NCI-H2196 treated with DMSO at 0.1 percent for 48 hours (cell line): ENCODE measurements around the gene E2F7.
A peak's percentile ranks its signal among the peaks of the same experiment; 100 is the strongest.
"Not testable (repeated sequence)": the region's sequence is repeated elsewhere in the genome, so short reads cannot be mapped to it uniquely, and the experiment has no call there.

ENCODE experiments used
- DNase-seq: peaks from one replicate; lab custom pipeline; 2025; ENCODE audit not compliant: unreplicated experiment; lab: John Stamatoyannopoulos, UW

Gene E2F7

GRCh38 chr12:77065361-77066204 lies at the start of gene E2F7:
Gene E2F7 (minus strand): TSS chr12:77065569. CDS start chr12:77064635, 934 bp downstream.
- peak; percentile 91 for DNase-seq

GRCh38 chr12:77113971-77114370 lies 48.6 kb upstream of the E2F7 start:
- DNase-seq: no peak

GRCh38 chr12:77108707-77109106 lies 43.3 kb upstream of the E2F7 start:
- DNase-seq: no peak

GRCh38 chr12:77107121-77107520 lies 41.8 kb upstream of the E2F7 start:
- no peak for DNase-seq

- DNase-seq: no peak
Measured at GRCh38 chr12:77104792-77105191, 39.4 kb upstream of the E2F7 start.

GRCh38 chr12:77104286-77104685 lies 38.9 kb upstream of the E2F7 start:
- DNase-seq: no peak

- no peak for DNase-seq
Measured at GRCh38 chr12:77102691-77103090, 37.3 kb upstream of the E2F7 start.

GRCh38 chr12:77102123-77102522 lies 36.8 kb upstream of the E2F7 start:
- no peak for DNase-seq

- no peak for DNase-seq
Measured at GRCh38 chr12:77099799-77100198, 34.4 kb upstream of the E2F7 start.

- DNase-seq: no peak
Measured at GRCh38 chr12:77097846-77098245, 32.5 kb upstream of the E2F7 start.

- DNase-seq: not testable (repeated sequence)
Measured at GRCh38 chr12:77092227-77092626, 26.9 kb upstream of the E2F7 start.

GRCh38 chr12:77089686-77090220 lies 24.4 kb upstream of the E2F7 start:
- DNase-seq: no peak

GRCh38 chr12:77087427-77087826 lies 22.1 kb upstream of the E2F7 start:
- no peak for DNase-seq

- DNase-seq: no peak
Measured at GRCh38 chr12:77082021-77082420, 16.7 kb upstream of the E2F7 start.

GRCh38 chr12:77079631-77080030 lies 14.3 kb upstream of the E2F7 start:
- DNase-seq: no peak

GRCh38 chr12:77078231-77078630 lies 12.9 kb upstream of the E2F7 start:
- DNase-seq: no peak

- DNase-seq: no peak
Measured at GRCh38 chr12:77076886-77077285, 11.5 kb upstream of the E2F7 start.

GRCh38 chr12:77073894-77074293 lies 8.5 kb upstream of the E2F7 start:
- not testable (repeated sequence) for DNase-seq

GRCh38 chr12:77072833-77073495 lies 7.6 kb upstream of the E2F7 start:
- no peak for DNase-seq

- DNase-seq: no peak
Measured at GRCh38 chr12:77070800-77071449, 5.6 kb upstream of the E2F7 start.

- no peak for DNase-seq
Measured at GRCh38 chr12:77070382-77070781, 5.0 kb upstream of the E2F7 start.
